Smooth muscle cell of the brain vasculature (primary cell): ENCODE results near the gene STXBP4.

ENCODE experiments used
- DNase-seq: peaks from one replicate; pipeline ENCODE4 v3.0.0-alpha.2; 2012; ENCODE audit warnings: low read depth, low spot score

Gene STXBP4

GRCh38 chr17:55168958-55169687, 200.6 kb downstream of the STXBP4 start:
- DNase-seq: no peak

DNA sequence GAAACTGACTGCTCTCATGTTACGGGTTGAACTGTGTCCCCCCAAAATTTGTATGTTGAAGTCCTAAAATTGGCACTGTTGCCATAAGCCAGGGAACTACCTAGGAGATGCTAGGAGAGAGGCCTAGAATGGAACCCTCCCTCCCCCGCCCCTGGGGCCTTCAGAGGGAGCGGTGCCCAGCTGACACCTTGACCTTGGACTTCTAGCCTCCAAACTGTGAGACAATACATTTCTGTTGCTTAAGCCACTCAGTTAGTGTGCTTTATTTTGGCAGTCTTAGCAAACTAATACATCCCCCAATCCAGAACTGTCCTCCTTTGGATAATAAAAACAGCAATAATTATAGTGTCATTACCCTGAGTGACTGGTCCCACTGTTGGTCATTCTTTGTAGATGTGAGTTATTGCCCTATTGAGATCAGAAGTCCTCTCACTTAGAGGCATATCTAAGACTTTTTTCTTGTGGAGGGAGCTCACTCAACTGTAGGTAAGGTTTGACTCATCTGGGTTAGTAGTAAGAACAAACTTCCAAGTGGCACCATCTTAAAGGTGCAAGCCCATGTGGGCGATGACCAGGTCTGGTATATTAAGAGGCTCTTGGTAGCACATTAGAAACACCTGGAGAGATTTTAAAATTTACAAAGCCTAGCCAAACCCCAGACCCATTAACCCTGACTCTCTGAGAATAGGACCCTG, 203.2 kb downstream of the STXBP4 start:
- no peak for DNase-seq

GRCh38 chr17:55172612-55173011, 204.0 kb downstream of the STXBP4 start:
- DNase-seq: no peak

- DNase-seq: no peak
Observed at GRCh38 chr17:55174133-55174532, 205.6 kb downstream of the STXBP4 start.

- DNase-seq: no peak
Observed at GRCh38 chr17:55175788-55176427, 207.3 kb downstream of the STXBP4 start.

- no peak for DNase-seq
Observed at GRCh38 chr17:55177159-55177854, 208.7 kb downstream of the STXBP4 start.

- DNase-seq: no peak
Observed at GRCh38 chr17:55177855-55178217, 209.3 kb downstream of the STXBP4 start.

- DNase-seq: no peak
Observed at GRCh38 chr17:55186937-55187770, 218.6 kb downstream of the STXBP4 start.

DNA sequence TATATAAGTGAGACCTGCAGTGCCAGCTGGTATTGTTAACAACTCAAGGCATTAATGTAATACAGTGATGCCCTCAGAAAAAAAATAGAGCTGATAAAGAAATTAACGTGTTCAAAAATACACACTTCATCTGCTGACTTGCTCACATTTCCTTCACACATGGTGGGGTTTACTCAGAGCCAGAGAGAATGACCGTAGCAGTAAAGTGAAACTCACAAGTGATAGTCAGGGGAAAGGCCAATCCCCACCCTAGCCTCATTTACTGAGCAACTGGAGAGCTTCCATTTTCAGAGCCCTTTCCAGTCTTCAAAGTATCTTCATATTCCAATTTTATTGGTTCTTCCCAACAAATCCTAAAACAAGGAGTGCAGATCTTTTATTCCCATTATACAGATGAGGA, 222.2 kb downstream of the STXBP4 start:
- no peak for DNase-seq

GRCh38 chr17:55198690-55199370, 230.3 kb downstream of the STXBP4 start:
- no peak for DNase-seq

DNA sequence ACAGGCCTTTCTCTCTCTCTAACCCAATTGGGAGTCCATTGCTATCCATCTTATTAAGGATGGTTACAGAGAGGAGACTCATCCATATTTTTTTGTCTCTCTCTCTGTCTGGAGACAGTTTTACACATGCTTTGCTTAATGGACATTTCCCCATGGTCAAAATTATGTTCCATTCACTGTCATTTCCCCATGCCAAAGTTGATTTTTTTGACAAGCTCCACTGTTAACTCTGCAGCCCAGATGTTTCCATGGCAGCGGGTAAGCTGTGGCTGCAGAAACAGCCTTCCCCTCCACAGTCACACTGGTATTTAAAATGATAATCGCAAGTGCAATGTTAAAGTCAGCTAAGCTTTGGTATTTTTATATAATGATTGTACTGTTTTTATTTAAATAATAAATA, 232.3 kb downstream of the STXBP4 start:
- DNase-seq: no peak

- no peak for DNase-seq
Observed at GRCh38 chr17:55201308-55201932, 232.9 kb downstream of the STXBP4 start.

- no peak for DNase-seq
Observed at GRCh38 chr17:55202896-55203295, 234.3 kb downstream of the STXBP4 start.

DNA sequence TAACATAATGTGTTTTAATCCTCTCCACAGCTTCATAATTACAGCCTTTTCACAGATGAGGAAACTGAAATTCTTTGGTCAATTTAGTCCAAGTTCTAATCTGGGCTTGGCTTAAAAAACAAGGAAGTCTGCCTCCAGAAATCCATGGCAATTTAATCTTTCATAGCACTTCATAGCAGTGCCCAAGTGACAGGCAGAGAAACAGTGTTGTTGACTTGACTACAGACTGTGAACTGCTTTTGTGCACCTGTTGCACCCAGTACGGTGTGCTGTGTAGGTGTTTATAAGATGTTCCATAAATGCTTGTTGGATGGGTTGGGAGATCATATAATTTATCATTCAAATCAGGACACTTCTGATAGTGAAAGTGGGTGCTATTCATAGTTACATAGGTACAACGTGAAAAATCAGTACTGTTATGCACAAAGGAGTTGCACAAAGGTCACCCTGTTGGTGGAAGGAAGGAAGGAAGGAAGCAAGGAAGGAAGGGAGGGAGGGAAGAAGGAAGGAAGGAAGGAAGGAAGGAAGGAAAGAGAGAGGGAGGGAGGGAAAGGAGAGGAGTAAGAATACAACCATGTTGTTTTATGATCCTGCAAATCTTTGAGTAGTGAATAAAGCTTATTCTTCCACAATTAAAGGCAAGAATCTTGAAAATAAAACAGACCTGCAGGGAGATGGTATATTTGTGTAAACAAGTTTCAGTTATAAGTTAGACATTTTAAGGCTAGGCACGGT, 239.7 kb downstream of the STXBP4 start:
- DNase-seq: no peak

DNA sequence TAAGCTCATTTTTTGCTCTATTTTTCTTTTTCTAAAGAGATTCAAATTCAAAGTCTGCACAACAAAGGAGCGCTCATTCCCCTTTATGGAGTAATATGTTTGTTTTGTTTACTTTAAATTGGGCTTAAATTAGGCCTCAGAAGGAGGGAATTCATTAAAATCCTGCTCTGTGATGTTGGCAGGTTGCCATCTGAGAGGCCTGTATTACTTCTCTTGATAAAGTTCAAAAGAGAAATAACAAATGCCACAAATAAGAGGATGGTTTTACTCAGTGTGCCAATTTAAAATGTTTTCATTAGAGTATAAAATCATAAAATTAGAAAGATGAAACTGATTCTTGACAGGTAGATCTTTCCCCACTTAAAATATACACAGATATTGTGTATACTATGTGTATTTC, 241.7 kb downstream of the STXBP4 start:
- DNase-seq: no peak

- no peak for DNase-seq
Observed at GRCh38 chr17:55212880-55213279, 244.3 kb downstream of the STXBP4 start.

GRCh38 chr17:55215711-55216110, 247.1 kb downstream of the STXBP4 start:
- no peak for DNase-seq

GRCh38 chr17:55216888-55217287, 248.3 kb downstream of the STXBP4 start:
- no peak for DNase-seq

DNA sequence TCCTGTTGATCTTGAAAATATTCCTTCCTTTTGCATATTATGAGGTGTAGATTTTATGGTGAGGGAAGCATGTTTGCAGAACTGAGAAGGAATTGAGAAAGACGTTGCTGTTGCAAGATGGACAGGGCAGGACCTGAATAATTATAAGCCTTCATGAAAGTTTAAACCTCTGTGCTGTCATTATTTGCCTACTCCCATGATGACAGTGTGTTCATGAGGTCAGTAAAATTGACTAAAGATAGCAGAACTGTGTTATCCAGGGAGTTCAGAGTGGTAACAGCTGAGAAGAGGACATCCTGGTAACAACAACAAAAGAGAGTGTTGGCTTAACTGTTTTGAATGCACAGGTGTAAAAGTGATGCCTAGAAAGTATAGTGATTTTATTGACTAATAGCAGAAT, 250.9 kb downstream of the STXBP4 start:
- DNase-seq: no peak

- DNase-seq: no peak
Observed at GRCh38 chr17:55219934-55220333, 251.4 kb downstream of the STXBP4 start.
